ENCODE results near the gene PAK5.

Gene PAK5

GRCh38 chr20:9576695-9577094, 262.2 kb downstream of the PAK5 start:
- no peak for DNase-seq (ENCODE audit: low read depth, low spot score)

GRCh38 chr20:9575836-9576235, 263.0 kb downstream of the PAK5 start:
- no peak for DNase-seq (ENCODE audit: low read depth, low spot score)

GRCh38 chr20:9574776-9575175, 264.1 kb downstream of the PAK5 start:
- DNase-seq (ENCODE audit: low read depth, low spot score) = no peak

- DNase-seq (ENCODE audit: low read depth, low spot score) = no peak
Measured at GRCh38 chr20:9574181-9574580, 264.7 kb downstream of the PAK5 start.

- DNase-seq (ENCODE audit: low read depth, low spot score) = no peak
Measured at GRCh38 chr20:9573335-9574151, 265.3 kb downstream of the PAK5 start.

GRCh38 chr20:9572670-9573069, 266.2 kb downstream of the PAK5 start:
- DNase-seq (ENCODE audit: low read depth, low spot score) = no peak

- DNase-seq (ENCODE audit: low read depth, low spot score) = no peak
Measured at GRCh38 chr20:9571783-9572182, 267.1 kb downstream of the PAK5 start.

- DNase-seq (ENCODE audit: low read depth, low spot score) = no peak
Measured at GRCh38 chr20:9570612-9571011, 268.3 kb downstream of the PAK5 start.

GRCh38 chr20:9566977-9567376, 271.9 kb downstream of the PAK5 start:
- no peak for DNase-seq (ENCODE audit: low read depth, low spot score)

- DNase-seq (ENCODE audit: low read depth, low spot score) = no peak
Measured at GRCh38 chr20:9565910-9566550, 272.8 kb downstream of the PAK5 start.

- no peak for DNase-seq (ENCODE audit: low read depth, low spot score)
Measured at GRCh38 chr20:9557411-9557810, 281.5 kb downstream of the PAK5 start.

GRCh38 chr20:9555781-9556180, 283.1 kb downstream of the PAK5 start:
- no peak for DNase-seq (ENCODE audit: low read depth, low spot score)

GRCh38 chr20:9551808-9552550, 286.9 kb downstream of the PAK5 start:
- no peak for DNase-seq (ENCODE audit: low read depth, low spot score)

- DNase-seq (ENCODE audit: low read depth, low spot score) = no peak
Measured at GRCh38 chr20:9550871-9551270, 288.0 kb downstream of the PAK5 start.

GRCh38 chr20:9550283-9550682, 288.6 kb downstream of the PAK5 start:
- DNase-seq (ENCODE audit: low read depth, low spot score) = no peak

GRCh38 chr20:9543214-9543613, 295.7 kb downstream of the PAK5 start:
- no peak for DNase-seq (ENCODE audit: low read depth, low spot score)

- no peak for DNase-seq (ENCODE audit: low read depth, low spot score)
Measured at GRCh38 chr20:9535449-9535848, 303.4 kb downstream of the PAK5 start.

- no peak for DNase-seq (ENCODE audit: low read depth, low spot score)
Measured at GRCh38 chr20:9534025-9534424, 304.9 kb downstream of the PAK5 start.

GRCh38 chr20:9532069-9532838, 306.6 kb downstream of the PAK5 start:
- DNase-seq (ENCODE audit: low read depth, low spot score) = no peak

- DNase-seq (ENCODE audit: low read depth, low spot score) = no peak
Measured at GRCh38 chr20:9531581-9531980, 307.3 kb downstream of the PAK5 start.

- DNase-seq (ENCODE audit: low read depth, low spot score) = no peak
Measured at GRCh38 chr20:9523636-9524035, 315.2 kb downstream of the PAK5 start.

- DNase-seq (ENCODE audit: low read depth, low spot score) = no peak
Measured at GRCh38 chr20:9520086-9520485, 318.8 kb downstream of the PAK5 start.
